DND-41 (cell line): Measurements from ENCODE around the gene COL4A1.

Experiments
- ATAC-seq: fragments of 200-7000 bp; cut with Tn5 transposase; 3 replicates; pipeline ENCODE4 v1.9.1; 2021; ENCODE audit warnings: low read depth; ENCODE audit not compliant: insufficient read depth
- DNase-seq: peaks from one replicate; pipeline ENCODE4 v3.0.0-alpha.2; 2020
- H2AFZ ChIP-seq: 2 replicates; pipeline ENCODE4 v1.6.0; 2012; ENCODE audit warnings: low read depth, low read length
- H3K27ac ChIP-seq: 2 replicates; pipeline ENCODE4 v1.5.1; 2012; ENCODE audit warnings: low read length, inconsistent platforms
- H3K27me3 ChIP-seq: fragments of 200-600 bp; sonication (generic); 2 replicates; pipeline ENCODE4 v1.6.0; 2012; ENCODE audit warnings: low read length, mild to moderate bottlenecking, inconsistent platforms; ENCODE audit not compliant: insufficient read depth, poor library complexity
- H3K36me3 ChIP-seq: 2 replicates; pipeline ENCODE4 v1.5.1; 2012; ENCODE audit warnings: low read length, inconsistent platforms; ENCODE audit not compliant: insufficient read depth
- H3K4me1 ChIP-seq: 2 replicates; pipeline ENCODE4 v1.5.1; 2012; ENCODE audit warnings: mild to moderate bottlenecking, low read length; ENCODE audit not compliant: insufficient read depth
- H3K4me2 ChIP-seq: 2 replicates; pipeline ENCODE4 v1.6.0; 2012; ENCODE audit warnings: mild to moderate bottlenecking, moderate library complexity, low read length, inconsistent platforms; ENCODE audit not compliant: insufficient read depth
- H3K4me3 ChIP-seq, 2 experiments: fragments of 200-600 bp in 1 of 2; shearing (Covaris generic) in 1 of 2; 2 replicates each; pipeline ENCODE4 v1.5.1; 2012 to 2016; ENCODE audit warnings: inconsistent platforms in 2 of 2, low read length in 2 of 2, mild to moderate bottlenecking in 2 of 2, low read depth in 1 of 2, moderate library complexity in 1 of 2
- H3K79me2 ChIP-seq: 2 replicates; pipeline ENCODE4 v1.6.0; 2012; ENCODE audit warnings: low read length, inconsistent platforms; ENCODE audit not compliant: insufficient read depth
- H3K9ac ChIP-seq: 2 replicates; pipeline ENCODE4 v1.6.0; 2012; ENCODE audit warnings: low read depth, mild to moderate bottlenecking, inconsistent platforms, low read length, moderate library complexity
- H3K9me3 ChIP-seq: 2 replicates; pipeline ENCODE4 v1.5.1; 2012; ENCODE audit warnings: low read length, moderate library complexity, mild to moderate bottlenecking, inconsistent platforms; ENCODE audit not compliant: insufficient read depth, severe bottlenecking
- H4K20me1 ChIP-seq: 2 replicates; pipeline ENCODE4 v1.6.0; 2012; ENCODE audit warnings: low read length; ENCODE audit not compliant: insufficient read depth
- CTCF ChIP-seq: IDR thresholded peaks from 2 replicates; pipeline ENCODE4 v1.5.1; 2012; ENCODE audit warnings: borderline replicate concordance, low read length, moderate library complexity, mild to moderate bottlenecking; ENCODE audit not compliant: poor library complexity, severe bottlenecking; ENCODE audit errors: extremely low read depth
- EZH2 ChIP-seq: IDR thresholded peaks from 3 replicates; pipeline ENCODE4 v1.6.1; 2012; ENCODE audit warnings: borderline replicate concordance, low read depth, mild to moderate bottlenecking, moderate library complexity, low read length, inconsistent platforms; ENCODE audit not compliant: severe bottlenecking

The COL4A1 gene

GRCh38 chr13:110199046-110199831 lies 107.7 kb downstream of the COL4A1 start:
- Histone ChIP-seq H3K9ac (no peak overlapping the region), H3K4me1 (no peaks in the 10 kb centered on the region), H3K79me2 (no peaks in the 10 kb centered on the region), H3K9me3 (no peaks in the 10 kb centered on the region), H2AFZ (no peak overlapping the region), H3K36me3 (no peaks in the 10 kb centered on the region), H3K27ac (no peak overlapping the region), H3K4me2 (no peak overlapping the region), H4K20me1 (no peaks in the 10 kb centered on the region), H3K4me3 (no peak overlapping the region), H3K27me3 (peaks cover 17% of the 10 kb centered on the region)
- ATAC-seq (no peak), DNase-seq (no peak)
- TF ChIP-seq EZH2 (no peak), CTCF (no peak)

- TF ChIP-seq CTCF = no peak
- TF ChIP-seq EZH2 = no peak
- Histone ChIP-seq H4K20me1 (0 out of 2 replicates have a peak, but pooled peaks cover 3% of the 10 kb centered on the region), H3K9ac (no peak overlapping the region), H3K4me3 (no peak overlapping the region), H3K4me2 (no peak overlapping the region), H3K36me3 (no peaks in the 10 kb centered on the region), H3K27me3 (peaks cover 30% of the 10 kb centered on the region), H2AFZ (no peak overlapping the region), H3K9me3 (no peaks in the 10 kb centered on the region), H3K4me1 (no peaks in the 10 kb centered on the region), H3K79me2 (no peaks in the 10 kb centered on the region), H3K27ac (no peak overlapping the region)
- ATAC-seq (no peak), DNase-seq (no peak)
Measured at GRCh38 chr13:110197471-110197870, 109.5 kb downstream of the COL4A1 start.

- no peak for TF ChIP-seq CTCF
- TF ChIP-seq EZH2 = no peak
- ATAC-seq = no peak
- H3K9me3 ChIP-seq = no peaks in the 10 kb centered on the region
- H3K27me3 ChIP-seq = peaks cover 32% of the 10 kb centered on the region
- no peak for DNase-seq
- no peaks in the 10 kb centered on the region for H3K4me1 ChIP-seq
- H3K36me3 ChIP-seq = no peaks in the 10 kb centered on the region
- H4K20me1 ChIP-seq = 0 out of 2 replicates have a peak, but pooled peaks cover 3% of the 10 kb centered on the region
- no peak overlapping the region for H3K27ac ChIP-seq
- no peaks in the 10 kb centered on the region for H3K79me2 ChIP-seq
- H3K4me3 ChIP-seq = no peak overlapping the region
- no peak overlapping the region for H3K4me2 ChIP-seq
- H3K9ac ChIP-seq = no peak overlapping the region
- H2AFZ ChIP-seq = no peak overlapping the region
Measured at GRCh38 chr13:110197026-110197425, 109.9 kb downstream of the COL4A1 start.
